Measurements from ENCODE around the gene FAM200B. TPM values are rescaled to one million over a fixed set of nuclear protein-coding genes. Genes with fewer than 3 reads are reported as not detected.

Gene FAM200B
- total and polyA plus RNA-seq, 2 experiments from 2014 or later = 51.8 to 54.0 TPM

GRCh38 chr4:15675356-15675755 is 6.3 kb upstream of the FAM200B start:
- Histone ChIP-seq H3K4me2 (no peak overlapping the region), H3K36me3 (replicated peaks; ENCODE audit: insufficient read depth, low read depth) (no peaks in the 10 kb centered on the region), H3K9me2 (replicated peaks; ENCODE audit: insufficient read depth) (no peaks in the 10 kb centered on the region), H4K20me1 (ENCODE audit: insufficient read depth, poor library complexity, severe bottlenecking) (no peaks in the 10 kb centered on the region), H3K4me3 (no peak overlapping the region), H2AFZ (no peak overlapping the region), H3K79me2 (peaks cover 59% of the 10 kb centered on the region), H3K4me1 (ENCODE audit: insufficient read depth) (no peaks in the 10 kb centered on the region), H3K27me3 (no peaks in the 10 kb centered on the region), H3K27ac (no peak overlapping the region), H3K9me3 (ENCODE audit: low read depth) (no peaks in the 10 kb centered on the region)
- TF ChIP-seq EZH2 (IDR thresholded peaks at IDR 0.05; ENCODE audit: borderline replicate concordance) = no peak
- no peak for TF ChIP-seq EZH2phosphoT487 (IDR thresholded peaks at IDR 0.05; ENCODE audit: low read depth, severe bottlenecking, unreplicated experiment)
- no peak for TF ChIP-seq CTCF (IDR thresholded peaks at IDR 0.05; ENCODE audit: poor library complexity)
- 91% methylated on average over 3 of the region's 3 CpGs for WGBS (ENCODE audit: low lambda C conversion rate, missing lambda C conversion rate)
- no peak for DNase-seq (ENCODE audit: low spot score)

GRCh38 chr4:15676039-15676438 is 5.6 kb upstream of the FAM200B start:
- H3K27ac ChIP-seq = no peak overlapping the region

GRCh38 chr4:15676899-15677298 is 4.7 kb upstream of the FAM200B start:
- no peaks in the 10 kb centered on the region for H3K36me3 ChIP-seq (replicated peaks; ENCODE audit: insufficient read depth, low read depth)
- H2AFZ ChIP-seq = no peak overlapping the region
- no peak for TF ChIP-seq CTCF (IDR thresholded peaks at IDR 0.05; ENCODE audit: poor library complexity)
- H4K20me1 ChIP-seq (ENCODE audit: insufficient read depth, poor library complexity, severe bottlenecking) = no peaks in the 10 kb centered on the region
- peaks cover 62% of the 10 kb centered on the region for H3K79me2 ChIP-seq
- no peak overlapping the region for H3K4me3 ChIP-seq
- H3K9me2 ChIP-seq (replicated peaks; ENCODE audit: insufficient read depth) = no peaks in the 10 kb centered on the region
- no peaks in the 10 kb centered on the region for H3K9me3 ChIP-seq (ENCODE audit: low read depth)
- H3K4me1 ChIP-seq (ENCODE audit: insufficient read depth) = no peaks in the 10 kb centered on the region
- no peak overlapping the region for H3K4me2 ChIP-seq
- H3K27me3 ChIP-seq = no peaks in the 10 kb centered on the region
- 94% methylated on average over 6 of the region's 6 CpGs for WGBS (ENCODE audit: low lambda C conversion rate, missing lambda C conversion rate)
- DNase-seq (ENCODE audit: low spot score) = no peak
- peak overlapping the region; percentile 79 for H3K27ac ChIP-seq

More at GRCh38 chr4:15676039-15676438, 5.6 kb upstream of the FAM200B start:
- DNase-seq (ENCODE audit: low spot score) = no peak
- TF ChIP-seq EZH2phosphoT487 (IDR thresholded peaks at IDR 0.05; ENCODE audit: low read depth, severe bottlenecking, unreplicated experiment) (no peak), EZH2 (IDR thresholded peaks at IDR 0.05; ENCODE audit: borderline replicate concordance) (no peak), CTCF (IDR thresholded peaks at IDR 0.05; ENCODE audit: poor library complexity) (no peak)
- no peaks in the 10 kb centered on the region for H3K9me3 ChIP-seq (ENCODE audit: low read depth)
- WGBS (ENCODE audit: low lambda C conversion rate, missing lambda C conversion rate) = 97% methylated on average over 1 of the region's 1 CpG
- no peak overlapping the region for H3K4me2 ChIP-seq
- no peak overlapping the region for H3K4me3 ChIP-seq
- H3K79me2 ChIP-seq = peaks cover 62% of the 10 kb centered on the region
- H3K4me1 ChIP-seq (ENCODE audit: insufficient read depth) = no peaks in the 10 kb centered on the region
- H2AFZ ChIP-seq = no peak overlapping the region
- H3K9me2 ChIP-seq (replicated peaks; ENCODE audit: insufficient read depth) = no peaks in the 10 kb centered on the region
- H3K36me3 ChIP-seq (replicated peaks; ENCODE audit: insufficient read depth, low read depth) = no peaks in the 10 kb centered on the region
- H4K20me1 ChIP-seq (ENCODE audit: insufficient read depth, poor library complexity, severe bottlenecking) = no peaks in the 10 kb centered on the region
- no peaks in the 10 kb centered on the region for H3K27me3 ChIP-seq

GRCh38 chr4:15677507-15677988 is 4.1 kb upstream of the FAM200B start:
- Histone ChIP-seq H3K27ac (peak overlapping the region; percentile 79), H3K4me3 (no peak overlapping the region)

More at GRCh38 chr4:15677507-15677988, 4.1 kb upstream of the FAM200B start:
- no peaks in the 10 kb centered on the region for H3K4me1 ChIP-seq (ENCODE audit: insufficient read depth)
- H3K9me3 ChIP-seq (ENCODE audit: low read depth) = no peaks in the 10 kb centered on the region
- TF ChIP-seq CTCF (IDR thresholded peaks at IDR 0.05; ENCODE audit: poor library complexity) (no peak), EZH2phosphoT487 (IDR thresholded peaks at IDR 0.05; ENCODE audit: low read depth, severe bottlenecking, unreplicated experiment) (no peak), EZH2 (IDR thresholded peaks at IDR 0.05; ENCODE audit: borderline replicate concordance) (no peak)
- peak overlapping the region; percentile 19 for H3K4me2 ChIP-seq
- H2AFZ ChIP-seq = no peak overlapping the region
- H3K27me3 ChIP-seq = no peaks in the 10 kb centered on the region
- DNase-seq (ENCODE audit: low spot score) = peak; percentile 78
- H3K79me2 ChIP-seq = peaks cover 65% of the 10 kb centered on the region
- WGBS (ENCODE audit: low lambda C conversion rate, missing lambda C conversion rate) = 87% methylated on average over 2 of the region's 2 CpGs
- no peaks in the 10 kb centered on the region for H3K36me3 ChIP-seq (replicated peaks; ENCODE audit: insufficient read depth, low read depth)
- H4K20me1 ChIP-seq (ENCODE audit: insufficient read depth, poor library complexity, severe bottlenecking) = no peaks in the 10 kb centered on the region
- no peaks in the 10 kb centered on the region for H3K9me2 ChIP-seq (replicated peaks; ENCODE audit: insufficient read depth)

Data from hepatocyte (in vitro differentiated cells).